ENCODE measurements around the gene GRK1.

The GRK1 gene

GRCh38 chr13:113736258-113736731 lies 69.3 kb downstream of the GRK1 start:
- Histone ChIP-seq H3K36me3 (ENCODE audit: low read length) (no peaks in the 10 kb centered on the region), H3K9me3 (ENCODE audit: insufficient read depth, low read length) (peaks cover 7% of the 10 kb centered on the region; the same call in 1 of the 2 replicates), H3K9me2 (replicated peaks; ENCODE audit: insufficient read depth, low read length) (no peaks in the 10 kb centered on the region), H3K9ac (ENCODE audit: low read length) (no peak overlapping the region), H4K20me1 (ENCODE audit: low read depth, low read length) (no peaks in the 10 kb centered on the region), H3K27me3 (ENCODE audit: low read length) (no peaks in the 10 kb centered on the region), H3K4me3 (ENCODE audit: insufficient read depth, low read length, poor library complexity, severe bottlenecking) (no peak overlapping the region), H3K4me2 (ENCODE audit: low read depth, low read length, poor library complexity, severe bottlenecking) (no peak overlapping the region), H3K27ac (ENCODE audit: low read depth, low read length) (no peak overlapping the region), H2AFZ (ENCODE audit: low read depth, low read length, severe bottlenecking) (no peak overlapping the region), H3F3A (ENCODE audit: insufficient read depth) (0 out of 2 replicates have a peak, but pooled peaks cover 4% of the 10 kb centered on the region), H3K79me2 (ENCODE audit: insufficient read depth, low read length) (no peaks in the 10 kb centered on the region)
- TF ChIP-seq EZH2phosphoT487 (conservative IDR thresholded peaks at IDR 0.05; ENCODE audit: low read length) (no peak), CTCF (IDR thresholded peaks at IDR 0.05; ENCODE audit: insufficient read depth, low read length, poor library complexity, severe bottlenecking) (no peak)

- H3K9me2 ChIP-seq (replicated peaks; ENCODE audit: insufficient read depth, low read length): no peaks in the 10 kb centered on the region
- no peaks in the 10 kb centered on the region for H3K27me3 ChIP-seq (ENCODE audit: low read length)
- no peaks in the 10 kb centered on the region for H3K79me2 ChIP-seq (ENCODE audit: insufficient read depth, low read length)
- H3K36me3 ChIP-seq (ENCODE audit: low read length): no peaks in the 10 kb centered on the region
- H3K4me2 ChIP-seq (ENCODE audit: low read depth, low read length, poor library complexity, severe bottlenecking): no peak overlapping the region
- H3F3A ChIP-seq (ENCODE audit: insufficient read depth): 0 out of 2 replicates have a peak, but pooled peaks cover 4% of the 10 kb centered on the region
- H3K9me3 ChIP-seq (ENCODE audit: insufficient read depth, low read length): peaks cover 7% of the 10 kb centered on the region; the same call in 1 of the 2 replicates
- no peak for TF ChIP-seq CTCF (IDR thresholded peaks at IDR 0.05; ENCODE audit: insufficient read depth, low read length, poor library complexity, severe bottlenecking)
- TF ChIP-seq EZH2phosphoT487 (conservative IDR thresholded peaks at IDR 0.05; ENCODE audit: low read length): no peak
- H3K9ac ChIP-seq (ENCODE audit: low read length): no peak overlapping the region
- H3K27ac ChIP-seq (ENCODE audit: low read depth, low read length): no peak overlapping the region
- H4K20me1 ChIP-seq (ENCODE audit: low read depth, low read length): no peaks in the 10 kb centered on the region
- no peak overlapping the region for H3K4me3 ChIP-seq (ENCODE audit: insufficient read depth, low read length, poor library complexity, severe bottlenecking)
- no peak overlapping the region for H2AFZ ChIP-seq (ENCODE audit: low read depth, low read length, severe bottlenecking)
Measured at GRCh38 chr13:113737803-113738202, 70.8 kb downstream of the GRK1 start.

GRCh38 chr13:113739527-113740285 lies 72.7 kb downstream of the GRK1 start:
- no peak overlapping the region for H3K27ac ChIP-seq (ENCODE audit: low read depth, low read length)

More at GRCh38 chr13:113739527-113740285, 72.7 kb downstream of the GRK1 start:
- no peaks in the 10 kb centered on the region for H3K27me3 ChIP-seq (ENCODE audit: low read length)
- H3K9ac ChIP-seq (ENCODE audit: low read length): no peak overlapping the region
- H3K79me2 ChIP-seq (ENCODE audit: insufficient read depth, low read length): no peaks in the 10 kb centered on the region
- no peaks in the 10 kb centered on the region for H3K36me3 ChIP-seq (ENCODE audit: low read length)
- no peak overlapping the region for H3K4me3 ChIP-seq (ENCODE audit: insufficient read depth, low read length, poor library complexity, severe bottlenecking)
- H4K20me1 ChIP-seq (ENCODE audit: low read depth, low read length): no peaks in the 10 kb centered on the region
- no peak overlapping the region for H2AFZ ChIP-seq (ENCODE audit: low read depth, low read length, severe bottlenecking)
- no peaks in the 10 kb centered on the region for H3K9me3 ChIP-seq (ENCODE audit: insufficient read depth, low read length)
- TF ChIP-seq CTCF (IDR thresholded peaks at IDR 0.05; ENCODE audit: insufficient read depth, low read length, poor library complexity, severe bottlenecking): no peak
- TF ChIP-seq EZH2phosphoT487 (conservative IDR thresholded peaks at IDR 0.05; ENCODE audit: low read length): no peak
- no peak overlapping the region for H3K4me2 ChIP-seq (ENCODE audit: low read depth, low read length, poor library complexity, severe bottlenecking)
- no peaks in the 10 kb centered on the region for H3K9me2 ChIP-seq (replicated peaks; ENCODE audit: insufficient read depth, low read length)
- no peaks in the 10 kb centered on the region for H3F3A ChIP-seq (ENCODE audit: insufficient read depth)

Data from SU-DHL-6 (cell line).